ENCODE measurements around the gene EFNA4.
"Not testable (repeated sequence)": the region's sequence is repeated elsewhere in the genome, so short reads cannot be mapped to it uniquely, and the experiment has no call there.

The EFNA4 gene

DNA sequence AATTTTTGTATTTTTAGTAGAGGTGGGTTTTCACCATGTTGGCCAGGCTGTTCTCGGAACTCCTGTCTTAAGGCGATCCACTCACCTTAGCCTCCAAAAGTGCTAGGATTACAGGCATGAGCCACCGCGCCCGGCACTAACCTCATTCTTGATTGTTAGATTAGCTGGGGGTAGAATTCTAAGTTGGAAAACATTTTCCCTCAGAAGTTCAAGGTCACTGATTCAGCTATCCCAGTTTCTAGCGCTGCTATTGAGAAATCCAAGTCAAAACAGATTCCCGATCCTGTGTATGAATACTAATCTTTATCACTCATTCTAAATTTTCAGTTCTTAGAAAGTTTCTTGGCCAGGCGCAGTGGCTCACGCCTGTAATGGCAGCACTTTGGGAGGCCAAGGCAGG lies 39.8 kb downstream of the EFNA4 start:
- ATAC-seq (replicated peaks; ENCODE audit: extremely low read depth, poor library complexity, severe bottlenecking) (no peak), DNase-seq (ENCODE audit: low spot score in 2 of 2) (no peak)
- H3K9me3 Mint-ChIP-seq = no peaks in the 10 kb centered on the region
- H3K4me3 Mint-ChIP-seq = no peak overlapping the region
- peaks cover 10% of the 10 kb centered on the region for H3K27me3 Mint-ChIP-seq
- H3K4me1 Mint-ChIP-seq = no peaks in the 10 kb centered on the region
- no peak overlapping the region for H3K27ac Mint-ChIP-seq (ENCODE audit: low read depth)
- no peaks in the 10 kb centered on the region for H3K36me3 Mint-ChIP-seq (ENCODE audit: insufficient read depth)

GRCh38 chr1:155104605-155105534 lies 41.3 kb downstream of the EFNA4 start:
- H3K9me3 Mint-ChIP-seq = no peaks in the 10 kb centered on the region
- no peaks in the 10 kb centered on the region for H3K36me3 Mint-ChIP-seq (ENCODE audit: insufficient read depth)
- no peaks in the 10 kb centered on the region for H3K4me1 Mint-ChIP-seq
- H3K27ac Mint-ChIP-seq (ENCODE audit: low read depth) = no peak overlapping the region
- no peak overlapping the region for H3K4me3 Mint-ChIP-seq
- peaks cover 10% of the 10 kb centered on the region for H3K27me3 Mint-ChIP-seq
- ATAC-seq (replicated peaks; ENCODE audit: extremely low read depth, poor library complexity, severe bottlenecking) = no peak
- no peak for DNase-seq (ENCODE audit: low spot score in 2 of 2)

GRCh38 chr1:155105604-155106011 lies 42.1 kb downstream of the EFNA4 start:
- Mint-ChIP-seq H3K27ac (ENCODE audit: low read depth) (no peak overlapping the region), H3K36me3 (ENCODE audit: insufficient read depth) (no peaks in the 10 kb centered on the region), H3K4me3 (no peak overlapping the region), H3K9me3 (no peaks in the 10 kb centered on the region), H3K27me3 (peaks cover 10% of the 10 kb centered on the region), H3K4me1 (no peaks in the 10 kb centered on the region)
- DNase-seq (ENCODE audit: low spot score in 2 of 2) = no peak
- no peak for ATAC-seq (replicated peaks; ENCODE audit: extremely low read depth, poor library complexity, severe bottlenecking)

DNA sequence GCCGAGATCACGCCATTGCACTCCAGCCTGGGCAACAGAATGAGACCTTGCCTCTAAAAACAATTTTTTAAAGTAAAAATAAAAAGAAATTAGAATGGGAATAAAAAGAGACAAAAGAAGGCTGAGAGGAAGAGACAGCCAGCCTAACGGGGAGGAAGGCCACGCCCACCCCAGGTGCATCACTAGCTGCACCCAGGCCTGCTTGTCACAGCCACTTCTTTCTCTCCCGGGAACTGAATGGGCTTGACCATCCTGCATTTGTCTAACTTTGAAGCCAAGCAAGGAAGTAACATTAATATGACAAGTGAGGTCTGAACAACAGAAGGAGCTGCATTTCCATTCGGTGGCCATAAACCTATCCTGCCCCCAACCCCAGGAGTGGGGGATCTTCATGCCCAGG lies 43.3 kb downstream of the EFNA4 start:
- Mint-ChIP-seq H3K9me3 (no peaks in the 10 kb centered on the region), H3K4me1 (no peaks in the 10 kb centered on the region), H3K27me3 (peaks cover 14% of the 10 kb centered on the region), H3K36me3 (ENCODE audit: insufficient read depth) (no peaks in the 10 kb centered on the region), H3K27ac (ENCODE audit: low read depth) (no peak overlapping the region), H3K4me3 (no peak overlapping the region)
- ATAC-seq (replicated peaks; ENCODE audit: extremely low read depth, poor library complexity, severe bottlenecking) (no peak), DNase-seq (ENCODE audit: low spot score in 2 of 2) (no peak)

DNA sequence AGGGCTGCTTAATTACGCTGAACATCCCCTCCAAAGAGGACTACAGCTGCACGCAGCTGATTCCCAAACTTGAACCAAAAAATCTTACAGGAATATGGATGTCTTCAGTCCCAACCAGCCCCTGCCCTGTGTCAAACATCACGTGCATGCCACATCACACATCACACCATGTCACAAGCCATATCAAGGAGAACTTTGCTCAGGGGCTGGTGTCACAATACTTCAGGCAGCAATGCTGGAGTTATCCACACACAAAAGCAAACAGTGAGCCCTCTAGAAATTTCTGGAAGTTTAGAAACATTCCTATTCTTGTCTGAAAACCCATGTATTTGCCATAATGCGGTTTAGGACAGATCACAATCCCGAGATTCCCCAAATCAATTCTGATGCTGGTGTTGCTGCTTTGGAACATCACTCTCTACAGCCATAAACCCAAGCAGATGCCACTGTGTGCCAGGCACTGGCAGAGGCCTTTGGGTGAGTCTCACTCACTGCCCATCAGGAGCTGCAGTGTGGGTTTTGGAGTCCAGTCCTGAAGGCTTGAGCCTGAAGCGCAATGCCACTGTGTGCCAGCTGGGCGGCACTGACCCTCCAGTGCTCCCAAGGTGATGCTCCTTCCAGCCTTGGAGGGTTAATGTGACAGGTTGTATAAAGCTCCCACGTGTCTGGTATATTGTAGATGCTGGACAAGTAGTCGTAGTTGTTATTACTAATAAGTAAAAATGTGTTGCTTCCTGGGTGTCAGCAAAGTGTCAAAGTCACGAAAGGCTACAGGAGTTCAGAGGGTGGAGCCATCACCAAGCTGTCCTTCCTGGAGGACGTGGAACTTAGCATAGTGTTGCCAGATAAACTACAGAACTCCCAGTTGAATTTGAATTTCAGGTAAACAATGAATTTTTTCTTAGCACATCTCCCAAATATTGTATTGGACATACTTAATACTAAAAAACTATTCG lies 44.0 kb downstream of the EFNA4 start:
- peaks cover 18% of the 10 kb centered on the region for H3K27me3 Mint-ChIP-seq
- no peak overlapping the region for H3K4me3 Mint-ChIP-seq
- H3K4me1 Mint-ChIP-seq = no peaks in the 10 kb centered on the region

GRCh38 chr1:155108296-155108695 lies 44.8 kb downstream of the EFNA4 start:
- Mint-ChIP-seq H3K9me3 (no peaks in the 10 kb centered on the region), H3K27me3 (peaks cover 18% of the 10 kb centered on the region), H3K4me3 (no peak overlapping the region), H3K27ac (ENCODE audit: low read depth) (no peak overlapping the region), H3K36me3 (ENCODE audit: insufficient read depth) (no peaks in the 10 kb centered on the region), H3K4me1 (no peaks in the 10 kb centered on the region)
- ATAC-seq (replicated peaks; ENCODE audit: extremely low read depth, poor library complexity, severe bottlenecking) (no peak), DNase-seq (ENCODE audit: low spot score in 2 of 2) (no peak)

More for the DNA sequence above, 44.0 kb downstream of the EFNA4 start:
- DNase-seq (ENCODE audit: low spot score in 2 of 2) = no peak
- H3K9me3 Mint-ChIP-seq = no peaks in the 10 kb centered on the region
- no peak for ATAC-seq (replicated peaks; ENCODE audit: extremely low read depth, poor library complexity, severe bottlenecking)
- H3K36me3 Mint-ChIP-seq (ENCODE audit: insufficient read depth) = no peaks in the 10 kb centered on the region
- H3K27ac Mint-ChIP-seq (ENCODE audit: low read depth) = no peak overlapping the region

GRCh38 chr1:155110381-155110780 lies 46.8 kb downstream of the EFNA4 start:
- Mint-ChIP-seq H3K27ac (ENCODE audit: low read depth) (no peak overlapping the region), H3K4me1 (no peaks in the 10 kb centered on the region), H3K27me3 (peaks cover 9% of the 10 kb centered on the region), H3K9me3 (no peaks in the 10 kb centered on the region), H3K4me3 (no peak overlapping the region), H3K36me3 (ENCODE audit: insufficient read depth) (peaks cover 2% of the 10 kb centered on the region)
- ATAC-seq (replicated peaks; ENCODE audit: extremely low read depth, poor library complexity, severe bottlenecking) (no peak), DNase-seq (ENCODE audit: low spot score in 2 of 2) (no peak)

- no peak for DNase-seq (ENCODE audit: low spot score in 2 of 2)
- Mint-ChIP-seq H3K4me3 (no peak overlapping the region), H3K36me3 (ENCODE audit: insufficient read depth) (peaks cover 2% of the 10 kb centered on the region), H3K9me3 (no peaks in the 10 kb centered on the region), H3K4me1 (no peaks in the 10 kb centered on the region), H3K27me3 (peaks cover 8% of the 10 kb centered on the region), H3K27ac (ENCODE audit: low read depth) (no peak overlapping the region)
- no peak for ATAC-seq (replicated peaks; ENCODE audit: extremely low read depth, poor library complexity, severe bottlenecking)
Measured at GRCh38 chr1:155110826-155111225, 47.3 kb downstream of the EFNA4 start.

- H3K4me3 Mint-ChIP-seq = no peak overlapping the region
- no peak for ATAC-seq (replicated peaks; ENCODE audit: extremely low read depth, poor library complexity, severe bottlenecking)
Measured at GRCh38 chr1:155113450-155113980, 50.0 kb downstream of the EFNA4 start.

GRCh38 chr1:155116113-155116764 lies 52.7 kb downstream of the EFNA4 start:
- Mint-ChIP-seq H3K4me3 (no peak overlapping the region), H3K27me3 (peaks cover 31% of the 10 kb centered on the region), H3K27ac (ENCODE audit: low read depth) (no peak overlapping the region), H3K36me3 (ENCODE audit: insufficient read depth) (peaks cover 2% of the 10 kb centered on the region), H3K9me3 (no peaks in the 10 kb centered on the region), H3K4me1 (no peaks in the 10 kb centered on the region)
- ATAC-seq (replicated peaks; ENCODE audit: extremely low read depth, poor library complexity, severe bottlenecking) (no peak), DNase-seq (ENCODE audit: low spot score in 2 of 2) (no peak)

More at GRCh38 chr1:155113450-155113980, 50.0 kb downstream of the EFNA4 start:
- H3K4me1 Mint-ChIP-seq = no peaks in the 10 kb centered on the region
- H3K27me3 Mint-ChIP-seq = peaks cover 31% of the 10 kb centered on the region
- no peak for DNase-seq (ENCODE audit: low spot score in 2 of 2)
- peaks cover 2% of the 10 kb centered on the region for H3K36me3 Mint-ChIP-seq (ENCODE audit: insufficient read depth)
- no peaks in the 10 kb centered on the region for H3K9me3 Mint-ChIP-seq
- no peak overlapping the region for H3K27ac Mint-ChIP-seq (ENCODE audit: low read depth)

- Mint-ChIP-seq H3K36me3 (ENCODE audit: insufficient read depth) (peaks cover 2% of the 10 kb centered on the region), H3K27me3 (peaks cover 23% of the 10 kb centered on the region), H3K27ac (ENCODE audit: low read depth) (no peak overlapping the region), H3K4me3 (no peak overlapping the region), H3K4me1 (no peaks in the 10 kb centered on the region), H3K9me3 (no peaks in the 10 kb centered on the region)
- no peak for DNase-seq (ENCODE audit: low spot score in 2 of 2)
- ATAC-seq (replicated peaks; ENCODE audit: extremely low read depth, poor library complexity, severe bottlenecking) = no peak
Measured at GRCh38 chr1:155117610-155118009, 54.1 kb downstream of the EFNA4 start.

DNA sequence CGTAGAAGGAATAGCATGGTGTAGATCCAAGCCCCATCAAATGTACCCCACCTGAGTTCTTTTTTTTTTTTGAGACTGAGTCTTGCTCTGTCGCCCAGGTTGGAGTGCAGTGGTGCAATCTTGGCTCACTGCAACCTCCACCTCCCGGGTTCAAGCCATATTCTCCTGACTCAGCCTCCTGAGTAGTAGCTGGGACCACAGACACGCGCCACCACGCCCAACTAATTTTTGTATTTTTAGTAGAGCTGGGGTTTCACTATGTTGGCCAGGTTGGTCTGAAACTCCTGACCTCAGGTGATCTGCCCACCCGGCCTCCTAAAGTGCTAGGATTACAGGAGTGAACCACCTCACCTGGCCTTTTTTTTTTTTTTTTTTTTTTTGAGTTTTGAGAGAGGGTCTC lies 54.5 kb downstream of the EFNA4 start:
- H3K36me3 Mint-ChIP-seq (ENCODE audit: insufficient read depth); H3K9me3 Mint-ChIP-seq; DNase-seq (ENCODE audit: low spot score in 2 of 2); H3K4me3 Mint-ChIP-seq; H3K27ac Mint-ChIP-seq (ENCODE audit: low read depth); H3K4me1 Mint-ChIP-seq; ATAC-seq (replicated peaks; ENCODE audit: extremely low read depth, poor library complexity, severe bottlenecking): not testable (repeated sequence)
- peaks cover 23% of the 10 kb centered on the region for H3K27me3 Mint-ChIP-seq

All from central memory CD8-positive, alpha-beta T cell (primary cell).